Measurements from ENCODE around the gene STAMBP. TPM values are rescaled to one million over a fixed set of nuclear protein-coding genes. Genes with fewer than 3 reads are reported as not detected.

STAMBP gene
- total RNA-seq, 1 donor, result 34.2 TPM

- no peak for DNase-seq (ENCODE audit: low read depth)
- H3K4me3 ChIP-seq (ENCODE audit: low read depth, low read length), result no peak overlapping the region
- no peak for TF ChIP-seq CTCF (IDR thresholded peaks at IDR 0.05; ENCODE audit: insufficient read depth, low read length)
Observed at GRCh38 chr2:73918856-73919255, 90.1 kb downstream of the STAMBP start.

- no peak overlapping the region for H3K4me3 ChIP-seq (ENCODE audit: low read depth, low read length)
- TF ChIP-seq CTCF (IDR thresholded peaks at IDR 0.05; ENCODE audit: insufficient read depth, low read length), result no peak
- DNase-seq (ENCODE audit: low read depth), result no peak
Observed at GRCh38 chr2:73919596-73920228, 91.0 kb downstream of the STAMBP start.

GRCh38 chr2:73920577-73921545 lies 92.1 kb downstream of the STAMBP start:
- no peak for DNase-seq (ENCODE audit: low read depth)
- peak; percentile 21 for TF ChIP-seq CTCF (IDR thresholded peaks at IDR 0.05; ENCODE audit: insufficient read depth, low read length)

GRCh38 chr2:73921581-73921980 lies 92.8 kb downstream of the STAMBP start:
- no peak for DNase-seq (ENCODE audit: low read depth)
- no peak overlapping the region for H3K4me3 ChIP-seq (ENCODE audit: low read depth, low read length)
- TF ChIP-seq CTCF (IDR thresholded peaks at IDR 0.05; ENCODE audit: insufficient read depth, low read length), result no peak

More at GRCh38 chr2:73920577-73921545, 92.1 kb downstream of the STAMBP start:
- H3K4me3 ChIP-seq (ENCODE audit: low read depth, low read length), result no peak overlapping the region

GRCh38 chr2:73922681-73923080 lies 93.9 kb downstream of the STAMBP start:
- no peak overlapping the region for H3K4me3 ChIP-seq (ENCODE audit: low read depth, low read length)
- DNase-seq (ENCODE audit: low read depth), result no peak
- TF ChIP-seq CTCF (IDR thresholded peaks at IDR 0.05; ENCODE audit: insufficient read depth, low read length), result no peak

Other genes starting within 250 kb of the STAMBP start
- gene NAT8, start 186.5 kb upstream of the STAMBP start, total RNA-seq (ENCODE audit: low replicate concordance), result not detected in 2 replicates
- 8.3 and 54.8 TPM in 2 replicates for gene TPRKB, start 91.6 kb upstream of the STAMBP start, total RNA-seq (ENCODE audit: low replicate concordance)
- 28.0 and 49.0 TPM in 2 replicates for gene DUSP11, start 48.9 kb upstream of the STAMBP start, total RNA-seq (ENCODE audit: low replicate concordance)
- gene C2orf78, start 44.8 kb upstream of the STAMBP start, total RNA-seq (ENCODE audit: low replicate concordance), result not detected in 2 replicates
- 2.4 TPM in 1 of 2 replicates, not detected in the other for gene ACTG2, start 64.0 kb downstream of the STAMBP start, total RNA-seq (ENCODE audit: low replicate concordance)
- 15.3 and 57.7 TPM in 2 replicates for gene DGUOK, start 97.9 kb downstream of the STAMBP start, total RNA-seq (ENCODE audit: low replicate concordance)
- gene TET3, start 155.9 kb downstream of the STAMBP start, total RNA-seq (ENCODE audit: low replicate concordance), result 2.4 and 6.1 TPM in 2 replicates